ENCODE data around the gene CLTRN.

Gene CLTRN

GRCh38 chrX:15619053-15619755 lies 45.4 kb downstream of the CLTRN start:
- TF ChIP-seq CTCF (IDR thresholded peaks at IDR 0.05; ENCODE audit: insufficient read depth, low read length, poor library complexity, severe bottlenecking), result no peak
- H3K4me3 ChIP-seq (replicated peaks; ENCODE audit: low read depth, low read length), result no peak overlapping the region
- DNase-seq (ENCODE audit: extremely low read depth, insufficient read length), result no peak
- no peaks in the 10 kb centered on the region; the same call in 1 of the 2 replicates for H3K27me3 ChIP-seq (replicated peaks; ENCODE audit: control insufficient read depth, insufficient read depth, low read length)
- no peaks in the 10 kb centered on the region for H3K36me3 ChIP-seq (ENCODE audit: control insufficient read depth, insufficient read depth, low read length)

GRCh38 chrX:15617111-15617510 lies 47.5 kb downstream of the CLTRN start:
- TF ChIP-seq CTCF (IDR thresholded peaks at IDR 0.05; ENCODE audit: insufficient read depth, low read length, poor library complexity, severe bottlenecking), result no peak
- DNase-seq (ENCODE audit: extremely low read depth, insufficient read length), result no peak

GRCh38 chrX:15616531-15616930 lies 48.1 kb downstream of the CLTRN start:
- no peak for TF ChIP-seq CTCF (IDR thresholded peaks at IDR 0.05; ENCODE audit: insufficient read depth, low read length, poor library complexity, severe bottlenecking)
- H3K27me3 ChIP-seq (replicated peaks; ENCODE audit: control insufficient read depth, insufficient read depth, low read length), result no peaks in the 10 kb centered on the region; the same call in 1 of the 2 replicates
- DNase-seq (ENCODE audit: extremely low read depth, insufficient read length), result no peak

More at GRCh38 chrX:15617111-15617510, 47.5 kb downstream of the CLTRN start:
- Histone ChIP-seq H3K27me3 (replicated peaks; ENCODE audit: control insufficient read depth, insufficient read depth, low read length) (no peaks in the 10 kb centered on the region; the same call in 1 of the 2 replicates), H3K4me3 (replicated peaks; ENCODE audit: low read depth, low read length) (no peak overlapping the region), H3K36me3 (ENCODE audit: control insufficient read depth, insufficient read depth, low read length) (no peaks in the 10 kb centered on the region)

GRCh38 chrX:15607067-15607466 lies 57.5 kb downstream of the CLTRN start:
- DNase-seq (ENCODE audit: extremely low read depth, insufficient read length), result no peak
- no peaks in the 10 kb centered on the region for H3K27me3 ChIP-seq (replicated peaks; ENCODE audit: control insufficient read depth, insufficient read depth, low read length)
- H3K36me3 ChIP-seq (ENCODE audit: control insufficient read depth, insufficient read depth, low read length), result no peaks in the 10 kb centered on the region
- no peak overlapping the region for H3K4me3 ChIP-seq (replicated peaks; ENCODE audit: low read depth, low read length)
- TF ChIP-seq CTCF (IDR thresholded peaks at IDR 0.05; ENCODE audit: insufficient read depth, low read length, poor library complexity, severe bottlenecking), result no peak

More at GRCh38 chrX:15616531-15616930, 48.1 kb downstream of the CLTRN start:
- Histone ChIP-seq H3K4me3 (replicated peaks; ENCODE audit: low read depth, low read length) (no peak overlapping the region), H3K36me3 (ENCODE audit: control insufficient read depth, insufficient read depth, low read length) (no peaks in the 10 kb centered on the region)

- Histone ChIP-seq H3K4me3 (replicated peaks; ENCODE audit: low read depth, low read length) (no peak overlapping the region), H3K27me3 (replicated peaks; ENCODE audit: control insufficient read depth, insufficient read depth, low read length) (no peaks in the 10 kb centered on the region), H3K36me3 (ENCODE audit: control insufficient read depth, insufficient read depth, low read length) (no peaks in the 10 kb centered on the region)
- TF ChIP-seq CTCF (IDR thresholded peaks at IDR 0.05; ENCODE audit: insufficient read depth, low read length, poor library complexity, severe bottlenecking), result no peak
- DNase-seq (ENCODE audit: extremely low read depth, insufficient read length), result no peak
Observed at GRCh38 chrX:15606136-15606535, 58.5 kb downstream of the CLTRN start.
